HG02678 (cell line): ENCODE data around the gene SNPH.
"Not testable (repeated sequence)": the region's sequence is repeated elsewhere in the genome, so short reads cannot be mapped to it uniquely, and the experiment has no call there.

Experiments used
- ATAC-seq: cut with Tn5 transposase; IDR thresholded peaks from one replicate; pipeline ENCODE4 v1.9.1; 2021; ENCODE audit warnings: mild to moderate bottlenecking, moderate library complexity; ENCODE audit not compliant: unreplicated experiment

The SNPH gene

DNA sequence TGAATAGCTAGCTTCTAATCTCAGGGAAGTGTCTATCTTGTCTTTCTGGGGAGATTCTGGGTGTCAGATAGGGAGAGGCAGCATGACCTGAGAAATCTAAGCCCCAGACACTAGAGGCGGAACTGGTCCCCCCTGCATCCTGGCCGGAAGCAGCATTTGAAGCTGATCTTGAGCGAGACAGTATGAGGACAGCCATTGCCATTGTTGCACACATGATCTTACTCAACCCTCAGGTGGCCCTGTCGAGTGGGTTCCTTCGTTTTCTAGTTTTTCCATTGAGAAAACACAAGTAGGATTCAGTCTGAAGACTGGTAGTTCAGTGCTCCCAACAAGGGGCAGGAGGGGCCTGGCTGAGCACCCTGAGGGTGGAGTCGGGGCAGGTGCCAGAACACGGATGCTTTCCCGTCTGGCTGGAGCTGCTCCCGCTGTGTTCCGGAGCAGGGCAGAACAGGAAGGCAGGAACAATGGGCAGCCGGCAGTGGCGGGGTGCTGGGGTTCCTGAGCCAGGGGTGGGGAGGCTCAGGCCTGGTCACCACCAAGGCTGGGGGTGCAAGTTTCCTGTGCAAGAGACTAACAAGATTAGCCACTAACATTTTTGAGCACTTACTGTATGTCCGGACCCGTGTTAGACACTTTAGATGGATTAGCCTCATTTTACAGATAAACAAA is 70.7 kb downstream of the SNPH start:
- ATAC-seq: no peak

DNA sequence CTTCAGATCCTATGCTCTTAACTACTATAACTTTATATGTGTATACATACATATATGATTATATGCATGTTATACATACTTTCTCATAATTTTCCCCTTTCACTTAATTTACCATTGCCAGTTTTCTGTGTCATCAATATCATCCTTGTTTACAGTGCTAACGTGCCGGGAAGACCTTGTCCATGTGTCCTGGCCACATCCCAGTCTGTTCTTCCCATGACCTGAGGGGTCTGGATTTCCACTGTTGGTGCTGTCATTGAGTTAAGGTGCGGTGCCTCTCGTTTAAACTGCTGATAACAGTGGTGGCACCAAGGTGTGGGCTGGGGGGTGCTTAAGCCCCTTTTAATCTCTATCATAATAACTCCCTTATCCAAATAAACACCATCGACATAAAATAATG is 71.3 kb downstream of the SNPH start:
- ATAC-seq: no peak

DNA sequence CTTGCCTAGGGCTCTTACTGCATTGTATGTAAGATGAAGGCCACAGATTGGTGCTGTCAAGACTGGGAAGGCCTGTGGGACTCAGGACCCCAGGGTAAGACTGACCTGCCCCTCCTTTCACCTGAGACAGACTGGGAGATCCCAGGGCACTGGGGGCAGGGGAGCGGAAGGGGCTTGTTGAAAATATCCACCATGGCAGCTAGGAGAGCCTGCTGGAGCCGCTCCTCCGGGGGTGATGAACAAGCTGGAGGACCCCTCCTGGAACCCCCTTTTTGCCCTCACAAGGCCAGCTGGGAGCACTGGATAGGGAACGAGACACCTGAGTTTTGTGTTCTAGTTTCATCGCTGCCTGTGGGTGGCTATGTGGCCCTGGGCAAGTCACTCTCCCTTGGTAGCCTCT is 72.0 kb downstream of the SNPH start:
- ATAC-seq: no peak

DNA sequence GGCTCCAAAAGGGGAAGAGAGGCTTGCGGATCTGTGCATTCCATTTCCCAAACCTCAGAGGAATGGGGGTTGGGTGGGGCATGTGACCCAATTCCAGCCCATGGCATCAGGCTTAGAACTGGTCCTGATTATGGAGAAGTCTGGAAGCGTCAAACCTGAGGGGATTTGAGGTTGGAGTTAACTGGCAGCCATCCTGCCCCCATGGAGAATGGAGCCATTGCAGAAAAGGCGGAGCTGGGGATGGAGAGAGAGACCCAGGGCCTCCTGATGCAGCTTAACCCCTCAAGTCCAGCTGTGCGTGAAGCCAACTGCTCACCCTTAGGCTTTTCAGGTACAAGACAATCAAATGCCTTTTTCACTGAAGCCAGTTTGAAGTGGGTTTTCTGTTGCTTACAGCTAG is 72.7 kb downstream of the SNPH start:
- ATAC-seq: no peak

DNA sequence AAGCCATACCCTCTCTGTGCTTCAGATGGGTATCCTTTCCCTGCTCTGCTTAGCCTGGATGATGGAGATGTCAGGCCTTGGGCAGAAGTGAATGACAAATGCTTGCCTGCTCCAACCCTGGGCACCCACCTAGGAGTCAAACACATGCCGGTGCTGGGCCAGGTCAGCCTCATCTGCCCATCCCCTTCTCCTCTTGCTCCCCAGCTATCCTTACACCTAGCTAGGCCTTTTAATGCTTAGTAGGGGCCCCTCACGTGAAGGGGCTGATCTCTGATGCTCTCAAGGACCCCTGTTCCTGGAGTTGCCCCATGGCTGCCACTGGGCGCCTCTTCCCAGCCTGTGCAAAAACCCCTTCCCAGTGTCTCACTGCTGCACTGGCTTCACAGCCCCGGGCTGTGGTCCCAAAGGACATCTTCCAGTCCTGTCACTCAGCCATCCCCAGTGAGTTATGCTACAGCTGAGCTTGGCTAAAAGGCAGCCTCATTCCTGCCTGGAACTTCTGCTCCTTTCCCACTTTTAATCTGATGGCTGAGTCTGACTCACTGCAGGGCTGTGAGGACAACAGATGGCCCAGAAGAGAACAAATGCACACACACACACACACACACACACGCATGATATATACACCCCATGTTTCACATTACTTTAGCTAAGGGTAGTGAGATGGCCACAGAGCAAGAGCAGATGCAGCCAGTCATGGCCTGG is 75.6 kb downstream of the SNPH start:
- ATAC-seq: no peak

DNA sequence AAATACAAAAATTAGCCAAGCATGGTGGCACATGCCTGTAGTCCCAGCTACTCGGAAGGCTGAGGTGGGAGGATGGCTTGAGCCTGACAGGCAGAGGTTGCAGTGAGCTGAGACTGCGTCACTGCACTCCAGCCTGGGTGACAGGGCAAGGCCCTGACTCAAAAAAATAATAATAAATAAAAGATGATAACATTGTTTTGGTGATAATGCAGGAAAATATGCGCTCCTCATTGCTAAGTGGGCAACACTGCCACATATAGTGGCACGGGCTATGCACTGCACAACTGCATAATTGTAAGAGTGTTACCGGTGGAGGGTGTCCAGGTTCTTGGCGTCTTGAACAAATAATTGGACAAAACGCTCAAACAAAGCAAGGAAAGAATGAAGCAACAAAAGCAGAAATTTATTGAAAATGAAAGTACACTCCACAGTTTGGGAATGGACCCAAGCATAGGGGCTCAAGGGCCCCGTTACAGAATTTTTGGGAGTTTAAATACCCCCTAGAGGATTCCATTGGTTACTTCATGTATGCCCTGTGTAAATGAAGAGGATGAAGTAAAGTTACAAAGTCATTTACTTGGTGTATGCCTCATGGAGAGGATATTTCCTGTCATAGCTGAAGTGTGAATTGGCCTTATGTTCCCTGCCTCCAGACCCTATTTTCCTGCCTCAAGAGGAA is 77.5 kb downstream of the SNPH start:
- not testable (repeated sequence) for ATAC-seq

DNA sequence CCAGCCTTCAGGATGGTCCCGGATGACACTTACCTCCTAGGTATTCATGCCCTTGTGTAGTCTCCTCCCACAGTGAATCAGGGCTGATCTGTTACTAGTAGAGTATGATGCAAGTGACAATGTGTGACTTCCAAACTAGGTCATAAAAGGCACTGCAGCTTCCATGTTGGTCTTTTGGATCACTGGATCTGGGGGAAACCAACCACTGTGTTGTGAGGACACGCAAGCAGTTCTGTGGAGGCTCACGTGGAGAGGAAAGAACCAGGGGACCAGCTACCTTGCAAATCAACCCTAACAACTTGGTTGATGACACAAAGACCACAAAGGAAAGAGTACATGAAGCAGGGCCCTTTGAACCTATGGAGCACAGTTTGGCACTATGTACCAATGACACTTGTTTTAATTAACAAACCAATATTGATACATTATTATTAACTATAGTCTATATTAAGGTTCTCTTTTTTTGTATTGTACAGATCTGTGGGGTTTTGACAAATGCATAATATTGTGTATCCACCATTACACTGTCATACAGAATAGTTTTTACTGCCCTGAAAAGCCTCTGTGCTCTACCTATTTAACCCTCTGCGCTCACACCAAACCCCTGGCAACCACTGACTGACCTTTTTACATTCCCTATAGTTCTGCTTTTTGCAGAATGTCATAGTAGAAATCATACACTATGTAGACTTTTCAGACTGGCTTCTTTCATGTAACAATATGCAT is 79.1 kb downstream of the SNPH start:
- no peak for ATAC-seq

DNA sequence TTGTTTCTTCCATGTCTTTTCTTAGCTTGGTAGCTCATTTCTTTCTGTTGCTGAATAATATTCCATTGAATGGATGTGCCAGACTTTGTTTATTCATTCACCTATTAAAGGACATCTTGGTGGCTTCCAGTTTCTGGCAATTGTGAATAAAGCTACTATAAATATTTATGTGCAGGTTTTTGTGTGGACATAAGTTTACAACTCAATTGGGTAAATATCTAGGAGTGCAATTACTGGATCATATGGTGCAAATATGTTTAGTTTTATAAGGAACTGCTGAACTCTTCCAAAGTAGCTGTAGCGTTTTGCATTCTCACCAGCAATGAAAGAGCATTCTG is 79.6 kb downstream of the SNPH start:
- ATAC-seq: no peak

DNA sequence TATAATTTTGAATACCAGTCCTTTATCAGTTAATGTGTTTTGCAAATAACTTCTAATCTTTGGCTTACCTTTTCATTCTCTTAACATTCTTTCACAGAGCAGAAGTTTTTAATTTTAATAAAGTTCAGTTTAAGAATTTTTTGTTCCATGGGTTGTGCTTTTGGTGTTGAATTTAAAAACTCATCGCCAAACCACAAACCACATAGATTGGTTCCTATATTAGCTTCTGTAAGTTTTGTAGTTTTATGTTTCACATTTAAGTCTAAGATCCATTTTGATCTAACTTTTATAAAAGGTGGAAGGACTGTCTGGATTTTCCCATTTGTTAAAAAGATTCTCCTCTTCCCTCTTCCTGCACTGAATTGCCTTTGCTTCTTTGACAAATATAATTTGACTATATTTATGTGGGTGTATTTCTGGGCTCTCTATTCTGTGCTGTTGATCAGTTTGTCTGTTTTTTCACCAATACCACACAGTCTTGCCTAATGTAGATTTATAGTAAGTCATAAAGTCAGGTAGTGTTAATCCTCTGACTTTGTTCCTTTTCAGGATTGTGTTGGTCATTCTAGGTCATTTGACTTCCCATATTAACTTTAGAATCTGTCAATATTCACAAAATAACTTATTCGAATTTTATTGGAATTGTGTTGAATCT is 80.3 kb downstream of the SNPH start:
- no peak for ATAC-seq

DNA sequence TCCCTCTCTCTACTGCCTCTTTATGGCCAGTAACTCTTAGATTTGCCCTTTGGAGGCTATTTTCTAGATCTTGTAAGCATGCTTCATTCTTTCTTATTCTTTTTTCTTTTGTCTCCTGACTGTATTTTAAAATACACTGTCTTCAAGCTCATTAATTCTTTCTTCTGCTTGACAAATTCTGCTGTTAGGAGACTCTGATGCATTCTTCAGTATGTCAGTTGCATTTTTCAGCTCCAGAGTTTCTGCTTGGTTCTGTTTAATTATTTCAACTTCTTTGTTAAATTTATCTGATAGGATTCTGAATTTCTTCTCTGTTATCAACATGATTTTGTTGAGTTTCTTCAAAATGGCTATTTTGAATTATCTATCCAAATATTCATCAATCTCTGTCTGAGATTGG is 87.9 kb downstream of the SNPH start:
- ATAC-seq: no peak

DNA sequence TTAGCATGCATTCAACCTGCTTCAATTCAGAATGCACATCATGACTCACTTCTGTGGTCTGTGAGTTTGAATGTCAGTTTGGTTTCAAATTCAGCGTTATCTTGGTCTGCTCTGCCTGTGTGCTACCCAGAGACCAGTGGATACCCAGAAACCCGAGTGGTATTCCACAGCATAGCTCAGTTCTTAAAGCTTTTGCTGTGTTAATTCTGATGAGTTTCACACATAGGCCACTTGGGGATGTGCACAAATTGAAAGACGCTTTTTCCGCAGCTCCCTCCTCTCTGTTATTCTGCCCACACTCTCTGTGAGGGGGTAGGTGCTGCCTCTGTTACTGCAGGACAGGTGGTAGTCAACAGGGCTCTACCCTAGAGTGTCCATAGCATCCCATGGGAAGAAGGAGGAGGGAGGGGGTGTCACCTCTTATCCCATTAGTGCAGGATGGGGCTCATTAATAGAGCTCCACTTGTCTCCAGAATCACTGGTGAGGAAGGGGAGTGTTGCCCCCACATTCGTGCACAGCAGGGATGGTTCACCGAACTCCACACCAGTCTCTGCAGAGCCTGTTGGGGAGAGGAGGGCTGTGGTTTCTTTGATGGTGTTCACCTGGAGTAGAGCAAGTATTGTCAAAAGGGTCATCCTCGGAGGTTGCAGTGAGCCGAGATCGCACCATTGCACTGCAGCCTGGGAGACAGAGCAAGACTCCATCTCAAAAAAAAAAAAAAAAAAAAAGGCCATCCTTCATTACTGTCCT is 92.0 kb downstream of the SNPH start:
- ATAC-seq: no peak
